Stimulated activated CD8-positive, alpha-beta memory T cell treated with anti-CD3 and anti-CD28 coated beads, Interleukin-7, amount 100 ng/mL, for 4 hours (primary cell): ENCODE measurements around the gene GPR68.

Experiments used
- DNase-seq, 2 donors: peaks; one replicate each; pipeline ENCODE4 v3.0.0-alpha.2; 2020; ENCODE audit warnings: low read depth in 2 of 2

Gene GPR68, protein sequence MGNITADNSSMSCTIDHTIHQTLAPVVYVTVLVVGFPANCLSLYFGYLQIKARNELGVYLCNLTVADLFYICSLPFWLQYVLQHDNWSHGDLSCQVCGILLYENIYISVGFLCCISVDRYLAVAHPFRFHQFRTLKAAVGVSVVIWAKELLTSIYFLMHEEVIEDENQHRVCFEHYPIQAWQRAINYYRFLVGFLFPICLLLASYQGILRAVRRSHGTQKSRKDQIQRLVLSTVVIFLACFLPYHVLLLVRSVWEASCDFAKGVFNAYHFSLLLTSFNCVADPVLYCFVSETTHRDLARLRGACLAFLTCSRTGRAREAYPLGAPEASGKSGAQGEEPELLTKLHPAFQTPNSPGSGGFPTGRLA

DNA sequence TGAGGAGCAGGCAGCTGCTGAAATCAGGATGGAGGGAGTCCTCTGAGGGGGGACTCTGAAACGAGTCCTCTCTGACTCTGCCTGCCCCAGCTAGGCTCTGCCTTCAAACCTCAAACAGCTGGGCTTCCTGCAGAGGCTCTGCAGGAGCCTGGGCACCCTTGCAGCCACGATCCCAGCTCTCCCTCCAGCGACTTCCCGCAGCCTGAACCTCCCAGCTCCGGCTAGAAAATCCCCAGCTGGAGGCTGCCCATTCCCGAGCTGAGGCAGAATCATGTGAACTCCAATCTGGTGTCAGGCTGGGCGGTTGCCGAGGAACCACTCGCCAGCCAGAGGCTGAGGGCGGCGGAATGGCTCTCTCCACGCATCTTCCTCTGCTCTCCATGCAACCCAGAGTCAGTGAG is at the start of gene GPR68:
TSS of gene GPR68 (minus strand) at position 204 of the 401 bp plus-strand sequence. CDS start 9,654 bp downstream, outside the sequence.
- no peak for DNase-seq

DNA sequence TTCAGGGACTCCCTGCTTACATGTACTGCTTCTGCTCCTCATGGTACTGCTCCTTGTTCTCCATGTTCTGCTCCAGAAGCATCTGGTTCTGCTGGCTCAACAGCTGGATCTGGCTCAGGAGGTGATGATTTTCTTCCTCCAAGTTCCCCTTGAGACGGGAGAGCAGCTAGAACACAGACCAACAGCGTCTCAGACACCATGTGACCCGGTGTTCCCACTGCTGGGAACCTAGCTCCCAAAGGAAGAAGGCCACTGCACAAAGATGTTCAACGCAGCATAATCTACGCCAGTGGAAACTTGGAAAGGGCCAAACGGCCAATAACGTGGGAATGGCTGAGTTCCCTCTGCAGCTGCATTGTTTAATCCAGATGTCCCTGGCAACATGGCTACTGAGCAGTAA is 49.6 kb upstream of the GPR68 start:
- no peak for DNase-seq

DNA sequence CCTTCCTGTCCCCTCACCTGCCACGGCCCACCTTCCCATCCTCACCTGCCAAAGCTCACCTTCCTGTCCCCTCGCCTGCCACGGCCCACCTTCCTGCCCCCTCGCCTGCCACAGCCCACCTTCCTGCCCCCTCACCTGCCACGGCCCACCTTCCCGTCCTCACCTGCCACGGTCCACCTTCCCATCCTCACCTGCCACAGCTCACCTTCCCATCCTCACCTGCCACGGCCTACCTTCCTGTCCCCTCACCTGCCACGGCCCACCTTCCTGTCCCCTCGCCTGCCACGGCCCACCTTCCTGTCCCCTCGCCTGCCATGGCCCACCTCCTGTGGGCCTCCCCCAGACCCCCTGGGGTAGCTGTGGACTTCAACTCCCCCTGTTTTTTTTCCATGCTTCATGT is 48.8 kb upstream of the GPR68 start:
- DNase-seq: no peak

DNA sequence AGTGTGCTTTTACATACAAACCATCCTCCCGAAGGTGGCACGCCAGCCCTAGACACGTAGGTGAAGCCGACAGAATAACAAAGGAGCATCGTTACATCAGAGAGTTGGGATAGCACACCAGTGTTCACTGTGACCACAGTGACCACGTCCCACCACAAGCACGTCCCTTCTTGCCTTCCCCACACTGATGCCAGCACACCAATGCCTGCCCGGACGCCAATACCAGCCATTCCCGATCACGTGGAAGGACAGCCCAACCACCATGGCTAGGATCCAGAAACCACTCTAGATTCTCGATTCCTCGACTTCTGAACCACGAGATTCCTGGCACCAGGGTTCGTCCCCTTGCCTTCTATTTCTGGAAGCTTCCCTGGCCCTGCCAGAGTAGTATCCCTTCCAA is 48.0 kb upstream of the GPR68 start:
- no peak for DNase-seq

DNA sequence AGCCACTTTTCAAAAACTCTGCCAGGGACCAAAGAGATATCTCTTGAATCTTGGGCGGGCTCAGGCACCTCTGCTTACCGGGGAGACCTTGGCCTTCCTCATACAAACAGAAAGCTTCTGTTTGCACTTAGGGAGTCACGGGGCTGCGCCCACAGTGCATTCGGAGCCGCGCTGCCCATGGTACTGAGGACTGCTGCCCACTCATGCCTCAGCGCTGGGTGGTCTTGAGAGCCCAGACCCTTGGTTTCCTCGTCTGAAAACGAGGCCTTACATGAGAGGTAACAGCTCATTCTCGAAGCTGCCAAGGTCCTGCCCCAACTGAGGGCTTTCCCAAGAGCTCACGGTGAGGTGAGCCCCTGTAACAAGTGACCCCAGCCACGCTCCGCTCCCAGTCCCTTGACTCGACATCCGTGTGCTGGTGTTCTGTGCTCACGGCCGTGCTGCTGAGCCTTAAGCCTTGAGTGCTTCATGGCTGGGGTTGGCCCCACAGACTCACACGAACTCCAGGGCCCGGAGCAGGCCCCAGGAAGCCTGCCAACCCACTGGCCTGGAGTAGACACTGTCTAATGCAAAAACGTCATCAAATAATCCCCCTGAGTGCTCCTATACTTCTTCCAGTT is 47.4 kb upstream of the GPR68 start:
- DNase-seq: no peak

DNA sequence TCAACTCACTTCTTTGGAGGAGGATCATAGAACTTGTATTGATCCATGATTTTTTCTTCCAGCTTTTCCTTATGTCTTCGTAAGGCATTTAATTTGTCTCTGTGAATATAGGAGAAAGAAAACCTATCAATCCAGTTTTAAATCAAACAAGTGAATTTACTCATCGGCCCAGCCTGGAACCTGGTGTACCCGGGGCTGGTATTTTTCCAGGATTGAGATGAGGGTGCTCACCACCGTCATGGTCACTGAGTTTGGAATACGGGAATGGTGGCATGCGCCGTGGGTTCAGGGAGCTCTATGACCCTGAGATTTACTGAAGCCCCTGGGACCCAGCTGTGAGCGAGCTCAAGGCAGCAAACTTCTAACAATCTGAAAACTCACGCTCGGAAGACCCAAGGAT is 46.5 kb upstream of the GPR68 start:
- no peak for DNase-seq

DNA sequence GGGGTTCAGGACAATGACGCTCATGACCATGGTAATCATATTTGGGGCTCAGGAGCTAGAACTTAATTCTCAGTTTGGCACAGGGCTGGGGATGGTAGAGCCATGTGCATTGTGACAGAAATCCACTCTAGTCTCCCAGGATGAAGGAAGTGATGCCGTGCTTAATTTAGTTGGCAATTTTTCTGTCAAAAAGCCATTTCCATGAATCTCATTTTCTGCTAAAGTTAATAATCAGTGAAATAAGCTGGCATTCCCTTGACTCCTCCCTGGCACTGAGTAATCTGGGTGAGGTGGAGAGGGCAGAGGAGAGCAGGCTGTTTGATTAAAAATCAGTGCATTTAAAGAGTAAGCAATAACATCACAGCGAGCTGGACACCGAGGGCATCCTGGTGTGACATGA is 45.0 kb upstream of the GPR68 start:
- no peak for DNase-seq

DNA sequence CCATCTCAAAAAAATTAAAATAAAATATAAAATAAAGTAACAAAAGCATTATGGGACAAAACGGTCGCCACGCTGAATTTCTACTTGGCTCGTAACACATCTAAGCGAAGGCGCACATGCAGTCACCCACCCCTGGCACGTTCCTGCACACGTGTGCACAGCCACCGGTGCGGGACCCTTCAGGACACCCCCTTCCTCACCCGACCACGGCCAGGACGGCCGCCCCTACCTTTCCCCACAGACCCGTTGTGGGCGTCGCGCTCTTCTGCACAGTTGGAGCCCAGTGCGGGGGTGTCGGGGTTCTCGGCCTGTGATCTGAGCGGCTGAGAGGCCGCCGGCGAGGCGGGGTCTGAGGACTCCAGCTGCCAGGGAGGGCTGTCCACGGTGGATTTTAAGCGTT is 44.4 kb upstream of the GPR68 start:
- no peak for DNase-seq

DNA sequence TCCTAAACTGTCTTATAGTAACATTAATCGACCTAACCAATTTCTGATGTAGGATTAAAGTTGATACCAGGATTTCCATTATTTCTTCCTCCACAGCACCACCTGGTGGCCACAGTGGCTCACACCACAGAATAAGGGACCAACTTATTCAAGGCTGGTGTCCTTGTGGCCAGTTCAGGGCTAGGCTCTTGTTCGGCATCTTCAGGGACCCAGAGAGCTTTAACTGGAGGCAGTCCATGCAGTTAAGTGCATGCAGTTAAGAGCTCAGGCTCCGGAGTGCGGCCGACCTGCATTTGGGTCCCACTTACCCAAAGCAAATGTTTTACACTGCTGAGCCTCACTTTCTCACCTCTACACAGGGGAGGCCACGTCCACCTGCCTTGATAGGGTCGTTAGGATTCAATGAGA is 42.0 kb upstream of the GPR68 start:
- DNase-seq: peak; percentile 56 to 70

DNA sequence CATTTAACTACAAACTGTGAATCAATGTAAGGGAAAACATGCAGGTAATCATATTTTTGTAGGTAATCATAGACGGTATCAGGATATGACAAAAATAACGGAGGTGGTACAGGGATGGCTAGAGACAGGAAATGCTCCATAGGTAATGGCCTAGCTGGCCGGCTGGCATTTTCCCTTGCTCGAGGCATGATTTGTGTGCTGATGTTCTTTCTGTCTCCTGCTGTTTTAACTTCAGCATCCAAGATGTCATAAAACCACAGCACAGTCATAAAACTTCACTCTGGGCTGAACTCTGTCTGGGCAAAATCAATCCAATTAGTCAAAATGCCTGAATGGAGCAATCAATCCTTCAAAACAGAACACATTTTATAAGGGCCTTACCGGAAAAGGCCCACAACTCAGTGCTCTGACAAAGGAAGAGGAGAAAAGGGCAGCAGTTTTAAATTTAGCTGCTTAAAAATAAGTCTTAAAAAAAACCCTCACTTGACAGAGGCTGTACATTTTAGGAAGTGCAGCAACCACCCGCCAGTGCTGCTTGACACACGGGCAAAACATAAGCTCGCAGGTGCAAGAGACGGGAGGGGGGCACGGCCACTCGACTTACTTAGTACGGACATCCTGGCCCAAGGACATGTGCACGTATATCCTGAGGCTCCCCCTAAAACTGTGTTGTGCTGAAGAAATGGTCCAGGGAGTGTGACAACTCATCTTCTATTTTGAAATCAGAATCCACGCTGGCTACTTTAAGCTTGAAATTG is 40.5 kb upstream of the GPR68 start:
- DNase-seq: no peak

DNA sequence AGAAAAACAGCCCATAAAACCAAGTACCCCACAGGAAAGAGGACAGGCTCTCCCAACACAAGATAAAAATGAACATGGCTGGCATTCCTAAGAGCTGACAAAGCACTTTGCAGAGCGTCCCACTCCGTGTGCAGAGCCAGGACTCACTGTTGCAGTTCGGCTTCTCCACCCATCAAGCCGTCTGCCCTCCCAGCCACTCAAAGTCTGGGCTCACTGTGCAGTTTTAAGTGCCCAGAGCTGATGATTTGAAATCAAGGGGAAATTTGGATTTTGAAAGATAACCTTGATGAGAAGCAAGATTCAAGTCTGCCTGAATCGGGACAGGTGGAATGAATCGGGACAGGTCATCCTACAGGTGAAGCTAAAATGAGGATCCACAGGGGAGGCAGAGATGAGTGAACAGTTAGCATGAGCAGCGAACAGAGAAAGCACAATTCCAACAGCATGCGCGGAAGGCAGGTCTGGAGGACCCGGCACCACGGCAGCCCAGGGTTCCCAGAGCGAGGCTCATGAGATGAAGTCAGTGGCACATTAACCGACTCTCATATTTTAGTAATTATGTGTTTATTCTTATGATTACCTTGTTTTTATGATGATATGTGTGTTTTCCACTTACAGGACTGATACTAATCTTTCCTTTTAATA is 39.8 kb upstream of the GPR68 start:
- no peak for DNase-seq

DNA sequence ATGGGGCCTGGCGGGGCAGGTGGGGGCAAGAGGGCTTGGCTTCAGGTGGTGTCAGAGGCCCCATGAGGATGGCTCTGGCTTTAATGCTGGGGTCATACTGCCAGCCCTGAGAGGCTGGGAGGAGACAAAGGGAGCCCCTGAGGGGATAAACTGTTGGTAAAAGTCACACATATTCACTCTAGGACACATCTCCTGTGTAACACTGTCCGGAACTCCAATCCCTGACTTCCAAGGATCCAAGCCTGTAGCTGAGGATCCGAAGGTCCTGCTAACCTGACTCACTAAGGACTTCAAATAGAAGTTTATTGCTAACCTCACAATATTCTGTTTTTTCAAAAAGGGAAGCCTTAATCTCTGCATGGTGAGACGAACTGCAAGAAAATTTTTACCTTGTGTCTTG is 39.2 kb upstream of the GPR68 start:
- DNase-seq: no peak

DNA sequence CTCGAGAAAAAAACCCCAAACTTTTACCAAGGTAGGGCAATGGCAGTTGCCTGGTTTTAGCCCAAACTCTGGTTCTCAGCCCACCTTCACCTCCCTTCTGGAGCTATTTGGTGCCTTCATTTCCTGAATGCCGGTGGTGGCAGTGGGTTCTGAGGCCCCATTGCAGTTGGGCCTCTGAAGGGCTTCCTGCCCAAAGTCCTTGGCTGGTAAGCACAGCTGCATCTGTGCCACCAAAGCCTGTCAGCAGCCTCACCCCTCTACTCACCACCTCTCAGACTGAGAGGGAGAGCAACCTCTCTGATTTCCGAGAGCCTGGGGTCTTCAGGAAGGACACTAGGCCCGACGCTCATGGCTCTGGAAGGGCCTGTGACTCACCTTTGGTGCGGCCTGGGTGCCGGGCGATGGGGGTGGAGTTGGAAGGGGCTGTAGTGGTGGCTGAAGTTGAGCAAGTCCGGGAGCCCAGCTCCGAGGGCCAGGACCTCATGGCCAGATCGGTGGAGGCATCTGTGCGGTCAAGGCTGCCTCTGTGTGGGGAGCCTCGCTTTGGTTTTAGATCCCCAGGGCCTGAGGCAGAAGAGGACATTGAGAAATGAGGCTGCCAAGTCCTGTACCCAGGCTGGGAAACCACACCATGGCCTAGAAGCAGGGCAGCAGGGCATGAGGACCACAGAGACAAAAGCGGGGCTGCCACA is 38.6 kb upstream of the GPR68 start:
- DNase-seq: no peak

DNA sequence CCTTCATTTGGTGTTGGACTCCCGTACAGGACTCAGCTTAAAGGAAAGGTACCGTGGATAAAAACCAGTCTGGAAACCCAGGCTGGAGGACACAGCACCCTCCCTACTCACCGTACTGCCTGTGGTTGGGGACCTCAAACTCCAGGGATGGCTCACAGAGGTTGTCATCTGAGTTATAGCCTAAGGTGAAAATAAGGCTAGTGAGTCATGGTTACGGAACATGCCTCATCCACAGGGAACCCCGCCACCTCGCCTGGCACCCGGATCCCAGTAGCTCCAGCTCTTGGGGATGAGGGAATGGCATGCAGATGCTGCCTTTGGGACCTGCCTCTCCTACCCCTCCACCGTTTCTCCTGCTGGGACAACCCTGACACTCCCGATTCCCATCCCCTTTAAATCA is 36.8 kb upstream of the GPR68 start:
- no peak for DNase-seq

DNA sequence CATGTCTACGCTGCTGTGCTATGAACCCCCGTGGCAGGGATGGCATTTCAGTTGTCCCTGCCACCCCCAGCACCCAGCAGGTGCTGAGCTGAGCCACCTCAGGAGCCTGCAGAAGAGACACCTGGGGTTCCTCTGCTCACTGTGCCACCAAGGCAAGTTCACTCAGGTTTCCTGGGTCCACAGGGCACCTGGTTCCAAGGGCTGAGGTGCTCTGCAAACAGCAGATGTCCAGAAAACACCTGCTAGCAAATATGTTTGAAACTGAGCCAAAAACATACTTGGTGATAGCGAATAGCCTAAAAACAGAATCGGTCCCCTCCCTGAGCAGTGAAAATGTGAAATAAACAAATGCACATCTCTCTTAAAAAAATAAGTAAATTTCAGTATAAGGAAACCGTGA is 35.6 kb upstream of the GPR68 start:
- no peak for DNase-seq

DNA sequence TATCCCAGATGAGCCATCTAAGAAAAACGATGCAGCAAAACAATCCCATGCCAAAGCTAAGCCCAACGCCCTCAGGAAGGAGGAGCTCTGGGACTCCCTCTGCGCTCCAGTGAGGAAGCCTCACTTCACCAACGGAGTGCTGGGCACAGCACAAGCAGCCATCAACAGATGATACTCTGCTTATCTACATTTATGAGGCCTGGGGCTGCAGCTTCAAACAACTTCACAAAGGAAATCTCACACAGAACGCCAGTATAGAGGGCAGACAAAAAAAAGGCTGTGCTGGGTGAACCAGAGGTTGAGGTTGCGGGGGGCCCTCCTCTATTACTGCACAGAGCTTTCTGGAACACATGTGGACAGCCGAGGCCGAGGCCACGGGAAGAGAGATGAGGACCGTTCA is 34.9 kb upstream of the GPR68 start:
- no peak for DNase-seq

DNA sequence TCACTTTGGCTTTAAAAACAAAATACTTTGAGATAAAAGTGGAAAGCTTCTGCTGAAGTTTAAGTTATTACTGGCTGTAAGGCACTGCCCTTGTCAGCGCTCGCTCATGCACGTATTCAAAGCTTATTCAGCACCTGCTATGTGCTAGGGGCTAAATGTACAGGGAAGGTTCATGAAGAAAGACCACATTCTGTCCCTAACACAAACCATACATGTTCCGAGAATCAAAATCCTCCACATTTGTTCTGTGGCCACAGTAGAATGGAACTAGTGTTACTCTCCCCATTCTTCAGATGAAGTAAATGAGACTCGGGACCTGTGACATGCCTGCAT is 33.8 kb upstream of the GPR68 start:
- no peak for DNase-seq

DNA sequence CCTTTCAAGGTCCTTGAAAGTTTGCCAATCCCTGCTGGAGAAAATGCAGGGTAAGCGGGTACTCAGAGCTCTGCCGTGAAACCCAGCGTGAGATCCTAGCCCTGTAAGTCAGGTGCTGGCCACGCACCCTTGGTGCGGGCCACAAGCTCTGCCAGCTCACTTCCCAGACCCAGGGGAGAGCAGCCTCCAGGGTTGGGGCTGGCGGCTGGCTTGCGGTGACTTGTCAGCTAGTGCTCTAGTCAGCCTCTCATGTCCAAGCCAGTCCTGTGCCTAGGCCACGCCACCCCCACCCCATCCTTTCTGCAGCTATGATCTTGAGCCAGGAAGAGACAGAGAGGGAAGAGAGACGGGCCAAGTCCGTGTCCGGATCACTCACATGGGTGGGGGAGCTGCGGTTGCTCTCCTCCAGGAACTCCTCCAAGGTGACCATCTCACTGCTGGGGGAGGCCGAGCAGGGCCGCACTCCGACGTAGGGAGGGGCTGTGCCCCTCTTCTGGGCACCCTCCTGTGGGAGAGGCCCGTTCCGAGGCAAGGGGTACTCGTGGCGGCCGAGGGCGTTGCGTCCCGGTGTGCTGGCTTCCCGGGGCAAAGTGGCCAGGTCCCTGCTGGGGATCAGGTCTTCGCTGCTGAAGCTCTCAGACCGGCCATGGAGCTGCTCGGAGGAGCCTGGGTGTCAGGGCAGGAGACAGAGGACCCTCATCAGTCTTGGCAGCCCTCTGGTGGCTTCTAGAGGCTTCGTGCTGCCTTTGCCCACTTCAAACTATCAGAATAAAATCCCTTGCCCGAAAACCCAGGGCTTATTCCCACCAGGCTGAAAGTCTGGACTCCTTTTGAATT is 33.3 kb upstream of the GPR68 start:
- DNase-seq: no peak

DNA sequence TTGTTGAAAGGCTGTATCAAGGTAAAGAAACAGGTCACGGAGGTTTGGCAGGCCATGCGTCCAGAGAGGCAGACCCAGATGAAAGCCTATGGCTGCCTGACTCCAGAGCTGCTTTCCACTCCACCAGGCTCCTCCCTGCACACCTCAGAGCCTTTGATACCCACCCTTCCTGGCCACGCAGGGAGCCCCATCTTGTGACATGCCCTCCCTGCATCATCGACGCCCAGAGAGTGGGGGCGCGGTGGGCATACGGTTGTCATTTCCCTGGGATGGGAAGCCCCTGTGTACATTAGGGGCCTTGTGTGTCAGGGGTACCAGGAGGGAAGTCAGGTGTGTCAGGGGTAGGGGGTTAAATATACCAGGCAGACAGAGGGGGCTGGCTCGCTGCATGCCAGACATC is 30.3 kb upstream of the GPR68 start:
- no peak for DNase-seq

DNA sequence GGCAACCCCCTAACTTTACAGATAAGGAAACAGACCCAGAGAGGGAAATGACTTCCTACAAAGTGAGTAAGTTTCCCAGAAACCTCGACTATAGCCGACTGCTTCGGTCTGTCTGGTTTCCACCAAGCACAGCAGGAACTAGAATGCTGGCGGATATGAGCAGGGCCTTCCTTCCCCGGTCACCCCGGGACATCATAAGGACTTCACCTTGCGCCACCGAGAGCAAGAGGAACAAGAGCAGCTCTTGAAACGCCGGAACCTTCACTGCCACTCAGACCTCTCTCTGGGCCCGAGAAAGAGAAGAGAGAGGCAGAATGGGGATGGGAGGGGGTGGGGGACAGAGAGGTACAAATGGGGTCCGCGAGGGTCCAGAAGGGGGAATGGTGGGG is 29.4 kb upstream of the GPR68 start:
- no peak for DNase-seq

DNA sequence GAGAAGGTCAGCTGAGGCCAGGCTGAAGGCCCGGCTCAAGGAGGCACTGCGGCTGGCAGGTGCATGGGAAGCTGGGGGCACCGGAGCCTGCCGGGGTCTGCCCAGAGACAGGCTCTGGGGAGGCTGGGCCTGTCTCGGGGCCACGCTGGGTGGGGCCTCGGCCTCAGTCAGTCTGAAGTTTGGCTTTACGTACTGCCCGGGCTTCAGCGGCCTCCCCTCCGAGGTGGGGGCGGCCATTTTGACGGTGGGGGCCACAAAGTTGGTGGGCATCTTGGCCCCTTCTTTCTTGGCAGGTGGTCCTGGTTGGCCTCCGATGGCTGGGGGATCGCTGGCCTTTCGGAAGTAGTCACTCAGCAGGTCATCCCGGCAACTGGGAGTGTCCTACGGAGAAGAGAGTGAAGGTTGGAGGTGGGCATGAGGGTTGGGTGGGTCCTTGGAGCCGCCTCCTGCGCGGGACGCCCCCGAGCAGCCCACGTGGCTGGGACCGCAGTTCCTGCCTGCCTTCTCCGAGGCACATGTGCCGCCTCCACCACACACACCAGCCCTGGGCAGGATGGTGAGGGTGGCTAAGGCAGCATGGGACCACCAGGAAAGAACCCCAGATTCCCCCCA is 28.9 kb upstream of the GPR68 start:
- no peak for DNase-seq
